Measurements from ENCODE around the gene TEX10. TPM values are rescaled to one million over a fixed set of nuclear protein-coding genes. Genes with fewer than 3 reads are reported as not detected.

TEX10 gene
- polyA plus RNA-seq, 2 of the 4 experiments (the other 2 are of a cell fraction), result 22.1 to 37.0 TPM

DNA sequence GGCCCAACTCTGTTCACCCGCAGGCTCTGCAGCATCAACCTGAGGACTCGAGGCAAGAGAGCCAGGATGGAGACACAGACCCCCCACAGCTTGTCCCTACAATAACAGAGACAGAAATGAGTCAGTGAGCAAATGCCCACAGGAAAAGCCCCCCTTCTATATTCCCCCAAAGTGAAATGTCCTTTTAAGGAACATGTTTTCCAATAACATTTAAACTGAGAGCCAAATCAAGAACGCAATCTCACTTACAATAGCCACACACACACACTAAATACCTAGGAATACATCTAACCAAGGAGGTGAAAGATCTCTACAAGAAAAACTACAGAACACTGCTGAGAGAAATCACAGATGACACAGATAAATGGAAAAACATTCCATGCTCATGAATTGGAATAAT, 49.0 kb downstream of the TEX10 start:
- no peaks in the 10 kb centered on the region for H3K4me1 ChIP-seq
- DNase-seq (ENCODE audit: low read depth in 1 of 2, low spot score in 1 of 2) (no peak), ATAC-seq (no peak), FAIRE-seq (no peak)
- POLR2A ChIA-PET, result no interaction called here
- TF ChIP-seq RNF2 (IDR thresholded peaks at IDR 0.05; ENCODE audit: borderline replicate concordance, low read depth) (no peak), HOXB5 (CRISPR knock-in tag; IDR thresholded peaks at IDR 0.05) (no peak), CHD4 (IDR thresholded peaks at IDR 0.05; ENCODE audit: borderline replicate concordance) (no peak), FOSL2 (IDR thresholded peaks at IDR 0.05) (no peak), FOSL2 (CRISPR knock-in tag; IDR thresholded peaks at IDR 0.05) (no peak), CEBPB (IDR thresholded peaks at IDR 0.05) (no peak), POLR2A (IDR thresholded peaks at IDR 0.05; ENCODE audit: low read length) (no peak), POLR2AphosphoS2 (conservative IDR thresholded peaks at IDR 0.05; ENCODE audit: low read length) (no peak), RCOR1 (IDR thresholded peaks at IDR 0.05; ENCODE audit: low read depth, low read length) (no peak)
- TF ChIP-seq, protein P1, sequence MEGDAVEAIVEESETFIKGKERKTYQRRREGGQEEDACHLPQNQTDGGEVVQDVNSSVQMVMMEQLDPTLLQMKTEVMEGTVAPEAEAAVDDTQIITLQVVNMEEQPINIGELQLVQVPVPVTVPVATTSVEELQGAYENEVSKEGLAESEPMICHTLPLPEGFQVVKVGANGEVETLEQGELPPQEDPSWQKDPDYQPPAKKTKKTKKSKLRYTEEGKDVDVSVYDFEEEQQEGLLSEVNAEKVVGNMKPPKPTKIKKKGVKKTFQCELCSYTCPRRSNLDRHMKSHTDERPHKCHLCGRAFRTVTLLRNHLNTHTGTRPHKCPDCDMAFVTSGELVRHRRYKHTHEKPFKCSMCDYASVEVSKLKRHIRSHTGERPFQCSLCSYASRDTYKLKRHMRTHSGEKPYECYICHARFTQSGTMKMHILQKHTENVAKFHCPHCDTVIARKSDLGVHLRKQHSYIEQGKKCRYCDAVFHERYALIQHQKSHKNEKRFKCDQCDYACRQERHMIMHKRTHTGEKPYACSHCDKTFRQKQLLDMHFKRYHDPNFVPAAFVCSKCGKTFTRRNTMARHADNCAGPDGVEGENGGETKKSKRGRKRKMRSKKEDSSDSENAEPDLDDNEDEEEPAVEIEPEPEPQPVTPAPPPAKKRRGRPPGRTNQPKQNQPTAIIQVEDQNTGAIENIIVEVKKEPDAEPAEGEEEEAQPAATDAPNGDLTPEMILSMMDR (IDR thresholded peaks at IDR 0.05), result no peak
- H3K9me3 ChIP-seq, result peaks cover 8% of the 10 kb centered on the region
- CTCF ChIA-PET, result interaction anchor here (1.1 kb wide), 2 partner anchors 11 to 20 kb away, joined by 5 read pairs; no protein-coding TSS in a partner anchor
- no peak overlapping the region for H3K27ac ChIP-seq
- no peak overlapping the region for H3K4me2 ChIP-seq
- no peak overlapping the region for H3K4me3 ChIP-seq
- 91% methylated on average over 3 of the region's 3 CpGs for WGBS (ENCODE audit: missing lambda C conversion rate)

DNA sequence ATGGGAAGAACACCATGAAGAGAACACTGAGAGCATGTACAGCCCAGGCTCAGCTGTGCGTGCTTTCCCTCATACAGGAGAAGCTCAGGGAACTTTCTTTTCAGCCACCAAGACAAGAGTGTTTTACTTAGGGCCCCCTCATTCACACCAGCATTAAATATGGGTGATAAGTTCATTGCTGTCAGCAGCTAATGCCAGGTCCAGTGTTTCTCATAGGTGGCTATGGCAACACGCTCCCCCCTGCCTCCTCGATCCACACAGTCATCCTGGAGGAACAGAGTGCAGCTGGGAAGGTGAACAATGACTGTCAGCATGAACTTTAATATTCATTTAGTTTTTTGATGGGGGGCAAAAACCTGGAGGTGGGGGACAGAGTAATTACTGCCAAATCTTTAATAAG, 54.4 kb downstream of the TEX10 start:
- POLR2A ChIA-PET, result interaction anchor here (0.6 kb wide), 1 partner anchor 40 kb away, joined by 3 read pairs; no protein-coding TSS in a partner anchor
- Histone ChIP-seq H3K4me1 (no peaks in the 10 kb centered on the region), H3K9me3 (no peaks in the 10 kb centered on the region), H3K27ac (no peak overlapping the region), H3K4me2 (no peak overlapping the region), H3K4me3 (no peak overlapping the region)
- 98% methylated on average over 3 of the region's 3 CpGs for WGBS (ENCODE audit: missing lambda C conversion rate)
- CTCF ChIA-PET, result interaction anchor here (1.0 to 1.3 kb wide), 2 partner anchors 15 to 27 kb away, joined by 4 read pairs; no protein-coding TSS in a partner anchor
- FAIRE-seq, result no peak
- DNase-seq (ENCODE audit: low read depth in 1 of 2, low spot score in 1 of 2), result no peak
- TF ChIP-seq, protein P2, sequence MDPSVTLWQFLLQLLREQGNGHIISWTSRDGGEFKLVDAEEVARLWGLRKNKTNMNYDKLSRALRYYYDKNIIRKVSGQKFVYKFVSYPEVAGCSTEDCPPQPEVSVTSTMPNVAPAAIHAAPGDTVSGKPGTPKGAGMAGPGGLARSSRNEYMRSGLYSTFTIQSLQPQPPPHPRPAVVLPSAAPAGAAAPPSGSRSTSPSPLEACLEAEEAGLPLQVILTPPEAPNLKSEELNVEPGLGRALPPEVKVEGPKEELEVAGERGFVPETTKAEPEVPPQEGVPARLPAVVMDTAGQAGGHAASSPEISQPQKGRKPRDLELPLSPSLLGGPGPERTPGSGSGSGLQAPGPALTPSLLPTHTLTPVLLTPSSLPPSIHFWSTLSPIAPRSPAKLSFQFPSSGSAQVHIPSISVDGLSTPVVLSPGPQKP (IDR thresholded peaks at IDR 0.05; ENCODE audit: low read depth, low read length), result no peak
- TF ChIP-seq, protein P3, sequence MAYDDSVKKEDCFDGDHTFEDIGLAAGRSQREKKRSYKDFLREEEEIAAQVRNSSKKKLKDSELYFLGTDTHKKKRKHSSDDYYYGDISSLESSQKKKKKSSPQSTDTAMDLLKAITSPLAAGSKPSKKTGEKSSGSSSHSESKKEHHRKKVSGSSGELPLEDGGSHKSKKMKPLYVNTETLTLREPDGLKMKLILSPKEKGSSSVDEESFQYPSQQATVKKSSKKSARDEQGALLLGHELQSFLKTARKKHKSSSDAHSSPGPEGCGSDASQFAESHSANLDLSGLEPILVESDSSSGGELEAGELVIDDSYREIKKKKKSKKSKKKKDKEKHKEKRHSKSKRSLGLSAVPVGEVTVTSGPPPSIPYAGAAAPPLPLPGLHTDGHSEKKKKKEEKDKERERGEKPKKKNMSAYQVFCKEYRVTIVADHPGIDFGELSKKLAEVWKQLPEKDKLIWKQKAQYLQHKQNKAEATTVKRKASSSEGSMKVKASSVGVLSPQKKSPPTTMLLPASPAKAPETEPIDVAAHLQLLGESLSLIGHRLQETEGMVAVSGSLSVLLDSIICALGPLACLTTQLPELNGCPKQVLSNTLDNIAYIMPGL (CRISPR knock-in tag; IDR thresholded peaks at IDR 0.05; ENCODE audit: borderline replicate concordance), result no peak
- no peak for TF ChIP-seq HOXA7 (CRISPR knock-in tag; IDR thresholded peaks at IDR 0.05)
- no peak for TF ChIP-seq SREBF2 (IDR thresholded peaks at IDR 0.05)
- no peak for TF ChIP-seq RCOR1 (IDR thresholded peaks at IDR 0.05; ENCODE audit: low read depth, low read length)
- TF ChIP-seq HOXB5 (CRISPR knock-in tag; IDR thresholded peaks at IDR 0.05), result no peak
- TF ChIP-seq ZC3H11A (IDR thresholded peaks at IDR 0.05), result no peak
- TF ChIP-seq CHD2 (IDR thresholded peaks at IDR 0.05; ENCODE audit: low read length, partially characterized antibody), result no peak
- no peak for ATAC-seq

DNA sequence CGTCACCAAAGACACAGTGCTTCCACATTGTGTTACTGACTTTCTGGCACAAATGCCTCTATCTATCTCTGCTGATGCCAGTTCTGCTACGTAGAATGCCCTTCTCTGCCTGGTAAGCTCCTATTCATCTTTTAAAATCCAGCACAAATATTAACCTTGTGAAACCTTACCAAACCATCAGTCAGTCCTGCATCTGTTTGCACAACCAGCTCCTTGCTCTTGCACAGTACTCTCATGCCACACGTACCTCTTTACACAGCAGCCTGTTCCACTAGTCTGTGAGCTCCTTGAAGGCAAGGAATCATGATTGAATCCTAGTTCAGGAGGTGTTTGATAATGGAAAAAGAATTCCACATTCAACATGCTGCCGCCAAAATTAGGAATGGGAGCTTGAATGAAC, 56.3 kb downstream of the TEX10 start:
- Histone ChIP-seq H3K4me2 (no peak overlapping the region), H3K9me3 (no peaks in the 10 kb centered on the region), H3K4me1 (no peaks in the 10 kb centered on the region), H3K4me3 (no peak overlapping the region), H3K27ac (no peak overlapping the region)
- WGBS (ENCODE audit: missing lambda C conversion rate), result 93% methylated on average over 4 of the region's 4 CpGs
- POLR2A ChIA-PET, result no interaction called here
- FAIRE-seq (no peak), DNase-seq (ENCODE audit: low read depth in 1 of 2, low spot score in 1 of 2) (no peak), ATAC-seq (no peak; a peak in 1 of 6 replicates)
- no peak for TF ChIP-seq RNF2 (IDR thresholded peaks at IDR 0.05; ENCODE audit: borderline replicate concordance, low read depth)
- no peak for TF ChIP-seq NFE2L2 (conservative IDR thresholded peaks at IDR 0.05; ENCODE audit: low read length)
- no peak for TF ChIP-seq ZSCAN20 (CRISPR knock-in tag; IDR thresholded peaks at IDR 0.05)
- no peak for TF ChIP-seq FOSL2 (IDR thresholded peaks at IDR 0.05)
- no peak for TF ChIP-seq FOSL2 (CRISPR knock-in tag; IDR thresholded peaks at IDR 0.05)
- TF ChIP-seq NPAS2 (CRISPR knock-in tag; IDR thresholded peaks at IDR 0.05; ENCODE audit: borderline replicate concordance), result no peak
- no peak for TF ChIP-seq CHD2 (IDR thresholded peaks at IDR 0.05; ENCODE audit: low read length, partially characterized antibody)
- no peak for TF ChIP-seq MYC (IDR thresholded peaks at IDR 0.05; ENCODE audit: borderline replicate concordance, low read length)
- TF ChIP-seq POLR2A (IDR thresholded peaks at IDR 0.05; ENCODE audit: low read length), result no peak
- CTCF ChIA-PET, result interaction anchor here (0.9 to 1.6 kb wide), 6 partner anchors 9 to 142 kb away, joined by 3 to 9 read pairs (median 4); no protein-coding TSS in a partner anchor
